ENCODE measurements around the gene PDZD4. TPM values are rescaled to one million over a fixed set of nuclear protein-coding genes. Genes with fewer than 3 reads are reported as not detected.

Gene PDZD4
- total and polyA plus RNA-seq, 10 of the 15 experiments (the other 5 are each of a cell fraction or from before 2014, with no cell fraction given): 0.01 to 0.15 (median 0.04) TPM; not detected in 6

DNA sequence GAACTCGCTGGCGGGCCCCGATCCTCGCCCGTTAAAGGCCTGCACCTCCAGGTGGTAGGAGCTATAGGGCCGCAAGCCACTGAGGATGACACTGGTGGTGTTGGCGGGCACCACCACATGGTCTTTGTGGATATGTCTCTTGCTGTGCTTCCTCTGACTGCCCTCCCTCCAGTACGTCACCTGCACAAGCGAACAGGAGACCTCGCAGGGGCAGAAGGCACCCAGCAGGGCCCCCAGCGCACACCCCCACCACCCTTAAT is 34.9 kb upstream of the PDZD4 start:
- SMC1A ChIA-PET (ENCODE audit: uncharacterized antibody, unreplicated experiment): no interaction called here
- intact Hi-C loops (cut with micrococcal nuclease; ENCODE audit: unreplicated experiment) (no loop called here), in situ Hi-C loops (cut with MboI) (no loop called here)
- Histone ChIP-seq H3K27me3 (replicated peaks in 1 of 2; ENCODE audit: control insufficient read depth in 2 of 2, insufficient read depth in 2 of 2, low read length in 1 of 2) (no peaks in the 10 kb centered on the region; a peak in 1 of 4 replicates), H3K27ac (ENCODE audit: control insufficient read depth, insufficient read depth) (no peak overlapping the region), H3K36me3 (ENCODE audit: control insufficient read depth in 2 of 2, insufficient read depth in 2 of 2, low read length in 1 of 2) (no peaks in the 10 kb centered on the region), H3K4me3 (no peak overlapping the region), H2AFZ (ENCODE audit: control insufficient read depth, low read depth, low read length) (no peak overlapping the region), H3K4me1 (ENCODE audit: control insufficient read depth, insufficient read depth, low read length) (no peaks in the 10 kb centered on the region), H3K79me2 (ENCODE audit: control insufficient read depth, insufficient read depth, low read length) (no peaks in the 10 kb centered on the region), H3K4me2 (ENCODE audit: control insufficient read depth, insufficient read depth) (no peak overlapping the region), H3K9me3 (replicated peaks; ENCODE audit: control insufficient read depth, insufficient read depth, low read length) (no peaks in the 10 kb centered on the region), H3K9ac (ENCODE audit: control insufficient read depth, insufficient read depth, low read length) (no peak overlapping the region), H4K20me1 (ENCODE audit: control insufficient read depth, insufficient read depth) (no peaks in the 10 kb centered on the region)
- CTCF ChIA-PET: no interaction called here
- POLR2A ChIA-PET: no interaction called here
- RAD21 ChIA-PET (ENCODE audit: unreplicated experiment): no interaction called here
- FAIRE-seq (no peak), DNase-seq (ENCODE audit: low read depth, low spot score) (no peak), ATAC-seq (no peak)
- TF ChIP-seq RB1 (IDR thresholded peaks at IDR 0.05; ENCODE audit: borderline replicate concordance) (no peak), BACH1 (IDR thresholded peaks at IDR 0.05; ENCODE audit: borderline replicate concordance) (no peak), CBX3 (IDR thresholded peaks at IDR 0.05; ENCODE audit: borderline replicate concordance, low read depth) (no peak), CREB1 (IDR thresholded peaks at IDR 0.05; ENCODE audit: low read depth) (no peak), ZNF384 (IDR thresholded peaks at IDR 0.05; ENCODE audit: borderline replicate concordance, low read depth, low read length) (no peak), BCL3 (IDR thresholded peaks at IDR 0.05; ENCODE audit: borderline replicate concordance, insufficient read depth, low read depth, low read length, poor library complexity, severe bottlenecking) (no peak), POU2F2 (IDR thresholded peaks at IDR 0.05; ENCODE audit: borderline replicate concordance, low read depth, low read length) (no peak), ZBED1 (IDR thresholded peaks at IDR 0.05; ENCODE audit: borderline replicate concordance) (no peak), BCLAF1 (IDR thresholded peaks at IDR 0.05) (no peak), ZNF24 (IDR thresholded peaks at IDR 0.05) (no peak), KDM1A (IDR thresholded peaks at IDR 0.05; ENCODE audit: borderline replicate concordance) (no peak)
- TF ChIP-seq, protein P1, sequence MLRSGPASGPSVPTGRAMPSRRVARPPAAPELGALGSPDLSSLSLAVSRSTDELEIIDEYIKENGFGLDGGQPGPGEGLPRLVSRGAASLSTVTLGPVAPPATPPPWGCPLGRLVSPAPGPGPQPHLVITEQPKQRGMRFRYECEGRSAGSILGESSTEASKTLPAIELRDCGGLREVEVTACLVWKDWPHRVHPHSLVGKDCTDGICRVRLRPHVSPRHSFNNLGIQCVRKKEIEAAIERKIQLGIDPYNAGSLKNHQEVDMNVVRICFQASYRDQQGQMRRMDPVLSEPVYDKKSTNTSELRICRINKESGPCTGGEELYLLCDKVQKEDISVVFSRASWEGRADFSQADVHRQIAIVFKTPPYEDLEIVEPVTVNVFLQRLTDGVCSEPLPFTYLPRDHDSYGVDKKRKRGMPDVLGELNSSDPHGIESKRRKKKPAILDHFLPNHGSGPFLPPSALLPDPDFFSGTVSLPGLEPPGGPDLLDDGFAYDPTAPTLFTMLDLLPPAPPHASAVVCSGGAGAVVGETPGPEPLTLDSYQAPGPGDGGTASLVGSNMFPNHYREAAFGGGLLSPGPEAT (IDR thresholded peaks at IDR 0.05; ENCODE audit: low read depth): no peak
- WGBS (ENCODE audit: insufficient coverage, insufficient replicate concordance, low lambda C conversion rate, missing lambda C conversion rate): 59% methylated on average over 11 of the region's 11 CpGs
- BruUV-seq (replicated peaks): no TSS peak

Data from GM12878 (cell line).